HepG2 (cell line): ENCODE results near the gene ZPR1. TPM values are rescaled to one million over a fixed set of nuclear protein-coding genes. Genes with fewer than 3 reads are reported as not detected.
A peak's percentile ranks its signal among the peaks of the same experiment; 100 is the strongest.

Experiments used
- ARID5B ChIP-seq: IDR thresholded peaks from 2 replicates; pipeline ENCODE4 v1.4.0; 2020; ENCODE audit warnings: mild to moderate bottlenecking, missing genetic modification reagents
- ATF7-NPFF ChIP-seq: sonication (generic); formaldehyde crosslinking; IDR thresholded peaks from 2 replicates; pipeline ENCODE4 v1.8.1; 2023; ENCODE audit warnings: mild to moderate bottlenecking, low read depth, missing genetic modification reagents, moderate library complexity
- ESRRA ChIP-seq: sonication (generic); formaldehyde crosslinking; IDR thresholded peaks from 2 replicates; pipeline ENCODE4 v1.5.1; 2020; ENCODE audit warnings: mild to moderate bottlenecking, low read depth, missing genetic modification reagents
- HINFP ChIP-seq: sonication (generic); formaldehyde crosslinking; IDR thresholded peaks from 2 replicates; pipeline ENCODE4 v1.4.0; 2020; ENCODE audit warnings: low read depth, mild to moderate bottlenecking, missing genetic modification reagents
- MAFF ChIP-seq: IDR thresholded peaks from 2 replicates; pipeline ENCODE4 v1.6.1; 2011; ENCODE audit warnings: low read depth, low read length, improper control_type of control experiment
- MLLT10 ChIP-seq: sonication (generic); formaldehyde crosslinking; IDR thresholded peaks from 2 replicates; pipeline ENCODE4 v1.4.0; 2020; ENCODE audit warnings: missing genetic modification reagents
- NRL ChIP-seq: sonication (generic); formaldehyde crosslinking; IDR thresholded peaks from 2 replicates; pipeline ENCODE4 v1.5.0; 2020; ENCODE audit warnings: missing genetic modification reagents, mild to moderate bottlenecking, moderate library complexity, borderline replicate concordance
- PLSCR1 ChIP-seq: sonication (generic); formaldehyde crosslinking; IDR thresholded peaks from 2 replicates; pipeline ENCODE4 v1.5.0; 2020; ENCODE audit warnings: missing genetic modification reagents, mild to moderate bottlenecking, borderline replicate concordance
- RERE ChIP-seq: IDR thresholded peaks from 2 replicates; pipeline ENCODE4 v1.6.1; 2016; ENCODE audit warnings: low read depth, missing genetic modification reagents, missing compliant biosample characterization
- RXRA ChIP-seq: sonication (generic); formaldehyde crosslinking; IDR thresholded peaks from 2 replicates; pipeline ENCODE4 v1.5.1; 2020; ENCODE audit warnings: missing genetic modification reagents
- SALL1 ChIP-seq: sonication (generic); formaldehyde crosslinking; IDR thresholded peaks from 2 replicates; pipeline ENCODE4 v1.8.0; 2022; ENCODE audit warnings: mild to moderate bottlenecking, missing genetic modification reagents
- SETDB1 ChIP-seq: sonication (generic); formaldehyde crosslinking; IDR thresholded peaks from 2 replicates; pipeline ENCODE4 v1.5.1; 2020; ENCODE audit warnings: missing genetic modification reagents, mild to moderate bottlenecking, borderline replicate concordance
- ZNF567 ChIP-seq: sonication (generic); formaldehyde crosslinking; IDR thresholded peaks from 2 replicates; pipeline ENCODE4 v1.8.1; 2023; ENCODE audit warnings: mild to moderate bottlenecking, missing genetic modification reagents, borderline replicate concordance
- polyA plus RNA-seq, 8 experiments: library from polyadenylated mRNA; depleted of rRNA in 3 of 8; stranded (reverse) in 7 of 8; unstranded in 1 of 8; fragments of >200 nt; fragmentation: Illumina TruSeq in 4 of 8; extraction: Trizol in 4 of 8; gene quantifications; 2 replicates each; pipeline versions ENCODE4 v1.2.1 to v1.2.3, GENCODE V29; 2011 to 2016; ENCODE audit warnings: low read depth in 4 of 8, missing spikeins in 1 of 8, mixed read lengths in 1 of 8; ENCODE audit not compliant: insufficient read depth in 1 of 8
- total RNA-seq, 5 experiments: library from RNA; depleted of rRNA; stranded (reverse); fragments of >200 nt; fragmentation: Illumina TruSeq; extraction: Trizol; gene quantifications; 2 replicates each; pipeline ENCODE4 v1.2.3, GENCODE V29; 2016; ENCODE audit warnings: low read depth in 1 of 5

Gene ZPR1
- total and polyA plus RNA-seq, 2 of the 13 experiments (the other 11 are each of a cell fraction or from before 2014, with no cell fraction given), result 40.0 to 79.3 TPM

DNA sequence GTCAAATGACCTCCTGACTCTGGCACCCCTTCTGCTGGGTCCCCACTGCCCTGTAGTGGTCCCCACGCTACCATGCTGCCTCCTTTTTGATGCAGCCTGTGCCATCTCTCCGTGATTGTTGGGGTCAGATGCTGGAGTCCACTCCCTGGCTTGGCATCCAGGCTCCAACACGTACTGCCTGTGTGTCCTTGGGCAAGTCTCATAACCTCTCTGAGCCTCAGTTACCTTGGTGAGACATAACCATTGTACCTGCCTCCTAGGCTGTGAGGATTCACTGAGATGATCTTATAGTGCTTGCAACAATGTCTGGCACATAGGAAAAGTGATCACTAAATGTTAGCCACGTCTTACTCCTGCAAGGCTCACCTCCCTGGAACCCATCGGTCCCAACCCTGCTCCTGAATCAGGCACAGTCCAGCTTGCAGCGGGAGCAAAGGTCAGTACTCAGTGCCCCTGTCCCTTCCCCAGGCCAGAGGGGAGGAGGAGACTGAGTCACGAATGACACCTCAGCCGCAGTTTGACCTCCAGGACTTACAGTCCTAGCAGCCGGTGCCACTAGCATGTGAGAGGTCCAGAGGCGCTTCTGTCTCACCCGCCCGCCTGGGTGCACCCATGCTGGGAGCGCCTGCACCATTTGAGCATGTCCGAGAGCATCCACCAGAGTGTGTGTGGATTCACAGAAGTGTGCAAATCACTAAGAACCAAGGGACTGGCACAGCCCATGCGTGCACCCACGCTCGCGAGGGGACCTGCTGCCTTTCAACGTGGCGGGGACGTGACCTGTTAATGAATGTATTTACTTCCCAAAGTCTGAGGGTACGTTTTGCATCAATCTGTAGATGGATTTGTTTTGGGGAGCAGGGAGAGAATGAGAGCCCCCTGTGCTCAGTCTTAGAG, 38.3 kb upstream of the ZPR1 start (continued):
- TF ChIP-seq ARID5B (CRISPR knock-in tag), result peak; percentile 29; the same call in 1 of the 2 replicates
- peak; percentile 27; the same call in 1 of the 2 replicates for TF ChIP-seq NRL (CRISPR knock-in tag)
- no peak for TF ChIP-seq ZNF567 (CRISPR knock-in tag)
- TF ChIP-seq SALL1, result no peak
- no peak for TF ChIP-seq PLSCR1 (CRISPR knock-in tag)
- TF ChIP-seq RERE, result no peak
- TF ChIP-seq MAFF, result no peak
- peak; percentile 25; the same call in 1 of the 2 replicates for TF ChIP-seq ESRRA
- TF ChIP-seq MLLT10 (CRISPR knock-in tag), result no peak
- no peak; the same call in 1 of the 2 replicates for TF ChIP-seq RXRA (CRISPR knock-in tag)
- no peak for TF ChIP-seq HINFP (CRISPR knock-in tag)
- TF ChIP-seq SETDB1, result no peak
- peak; percentile 54; the same call in 1 of the 2 replicates for TF ChIP-seq ATF7-NPFF (CRISPR knock-in tag)
